ENCODE measurements around the gene RPL27A. TPM values are rescaled to one million over a fixed set of nuclear protein-coding genes. Genes with fewer than 3 reads are reported as not detected.
"Not testable (repeated sequence)": the region's sequence is repeated elsewhere in the genome, so short reads cannot be mapped to it uniquely, and the experiment has no call there.

Gene RPL27A
- total RNA-seq, 3 donors from 2014 or later (not counting 1 experiment from before 2014, with no cell fraction given): 672 to 1,208 (median 807) TPM

GRCh38 chr11:8658321-8659057 is 24.1 kb upstream of the RPL27A start:
- ATAC-seq (no peak), DNase-seq (no peak)
- Mint-ChIP-seq H3K36me3 (no peaks in the 10 kb centered on the region), H3K9me3 (no peaks in the 10 kb centered on the region), H3K4me1 (peaks cover 0 to 5% of the 10 kb centered on the region in 2 donors), H3K27ac (no peak overlapping the region), H3K27me3 (ENCODE audit: low read depth in 2 of 2) (no peaks in the 10 kb centered on the region), H3K4me3 (no peak overlapping the region)
- H3K4me3 ChIP-seq (ENCODE audit: low read length): no peak overlapping the region
- H3K27me3 ChIP-seq (ENCODE audit: control insufficient read depth, insufficient read depth, low read length): no peaks in the 10 kb centered on the region
- no peaks in the 10 kb centered on the region for H3K4me1 ChIP-seq (ENCODE audit: control insufficient read depth, insufficient read depth, low read length)
- intact Hi-C loops (cut with micrococcal nuclease): no loop called here
- H3K36me3 ChIP-seq (ENCODE audit: control insufficient read depth, insufficient read depth, low read length): peaks cover 3% of the 10 kb centered on the region
- H3K27ac ChIP-seq (ENCODE audit: low read length): no peak overlapping the region
- no peak for TF ChIP-seq CTCF (IDR thresholded peaks at IDR 0.05)
- no peaks in the 10 kb centered on the region for H3K9me3 ChIP-seq (ENCODE audit: control insufficient read depth, insufficient read depth, low read length)
- WGBS (ENCODE audit: insufficient coverage): 93% methylated on average over 15 of the region's 15 CpGs

GRCh38 chr11:8661001-8661795 is 21.4 kb upstream of the RPL27A start:
- no peak for ATAC-seq
- 92% methylated on average over 6 of the region's 6 CpGs for WGBS (ENCODE audit: insufficient coverage)

GRCh38 chr11:8665222-8665621 is 17.4 kb upstream of the RPL27A start:
- Mint-ChIP-seq H3K4me1 (no peaks in the 10 kb centered on the region), H3K36me3 (no peaks in the 10 kb centered on the region), H3K4me3 (no peak overlapping the region), H3K9me3 (no peaks in the 10 kb centered on the region), H3K27me3 (ENCODE audit: low read depth in 2 of 2) (no peaks in the 10 kb centered on the region), H3K27ac (no peak overlapping the region)
- intact Hi-C loops (cut with micrococcal nuclease): no loop called here
- 100% methylated on average over 1 of the region's 1 CpG for WGBS (ENCODE audit: insufficient coverage)
- Histone ChIP-seq H3K27ac (ENCODE audit: low read length) (no peak overlapping the region), H3K4me3 (ENCODE audit: low read length) (no peak overlapping the region), H3K4me1 (ENCODE audit: control insufficient read depth, insufficient read depth, low read length) (no peaks in the 10 kb centered on the region), H3K27me3 (ENCODE audit: control insufficient read depth, insufficient read depth, low read length) (no peaks in the 10 kb centered on the region), H3K36me3 (ENCODE audit: control insufficient read depth, insufficient read depth, low read length) (peaks cover 14% of the 10 kb centered on the region), H3K9me3 (ENCODE audit: control insufficient read depth, insufficient read depth, low read length) (no peaks in the 10 kb centered on the region)
- no peak for ATAC-seq
- no peak for TF ChIP-seq CTCF (IDR thresholded peaks at IDR 0.05)
- DNase-seq: no peak

More at GRCh38 chr11:8661001-8661795, 21.4 kb upstream of the RPL27A start:
- Histone ChIP-seq H3K27me3 (ENCODE audit: control insufficient read depth, insufficient read depth, low read length) (no peaks in the 10 kb centered on the region), H3K36me3 (ENCODE audit: control insufficient read depth, insufficient read depth, low read length) (peaks cover 7% of the 10 kb centered on the region), H3K4me3 (ENCODE audit: low read length) (no peak overlapping the region), H3K27ac (ENCODE audit: low read length) (no peak overlapping the region), H3K4me1 (ENCODE audit: control insufficient read depth, insufficient read depth, low read length) (no peaks in the 10 kb centered on the region), H3K9me3 (ENCODE audit: control insufficient read depth, insufficient read depth, low read length) (no peaks in the 10 kb centered on the region)
- H3K27me3 Mint-ChIP-seq (ENCODE audit: low read depth in 2 of 2): no peaks in the 10 kb centered on the region
- H3K9me3 Mint-ChIP-seq: no peaks in the 10 kb centered on the region
- no peaks in the 10 kb centered on the region for H3K4me1 Mint-ChIP-seq
- no peak overlapping the region for H3K27ac Mint-ChIP-seq
- no peak for DNase-seq
- no peaks in the 10 kb centered on the region for H3K36me3 Mint-ChIP-seq
- TF ChIP-seq CTCF (IDR thresholded peaks at IDR 0.05): no peak
- intact Hi-C loops (cut with micrococcal nuclease): no loop called here
- H3K4me3 Mint-ChIP-seq: no peak overlapping the region

- H3K4me3 Mint-ChIP-seq; H3K4me1 Mint-ChIP-seq; H3K4me1 ChIP-seq (ENCODE audit: control insufficient read depth, insufficient read depth, low read length); H3K27ac ChIP-seq (ENCODE audit: low read length); H3K27me3 ChIP-seq (ENCODE audit: control insufficient read depth, insufficient read depth, low read length); H3K9me3 Mint-ChIP-seq; H3K4me3 ChIP-seq (ENCODE audit: low read length); H3K27ac Mint-ChIP-seq; DNase-seq; intact Hi-C loops (cut with micrococcal nuclease); H3K27me3 Mint-ChIP-seq (ENCODE audit: low read depth in 2 of 2); ATAC-seq; H3K9me3 ChIP-seq (ENCODE audit: control insufficient read depth, insufficient read depth, low read length): not testable (repeated sequence)
- 98% methylated on average over 6 of the region's 6 CpGs for WGBS (ENCODE audit: insufficient coverage)
- H3K36me3 ChIP-seq (ENCODE audit: control insufficient read depth, insufficient read depth, low read length): peaks cover 29% of the 10 kb centered on the region
- H3K36me3 Mint-ChIP-seq: peaks cover 15% of the 10 kb centered on the region
Measured at GRCh38 chr11:8670081-8670480, 12.5 kb upstream of the RPL27A start.

All from natural killer cell (primary cell).